HCT116 (cell line): ENCODE measurements around the gene ABLIM1. TPM values are rescaled to one million over a fixed set of nuclear protein-coding genes. Genes with fewer than 3 reads are reported as not detected.

Experiments used
- ATAC-seq: fragments of 200-7000 bp; cut with Tn5 transposase; 2 replicates; pipeline ENCODE4 v1.9.1; 2020; ENCODE audit warnings: mild to moderate bottlenecking, moderate library complexity
- BruUV-seq: library from RNA; stranded (reverse); fragments of 400-500 nt; replicated peaks from 2 replicates; lab custom pipeline; 2021; lab: Mats Ljungman, UMichigan
- CTCF ChIA-PET: fragments of 300-600 bp; sonication (Branson Sonifier 250); formaldehyde crosslinking; loops from one replicate; lab custom pipeline; 2021; ENCODE audit warnings: antibody characterized with exemption; lab: Charles Lee
- POLR2A ChIA-PET: fragments of 300-600, 350-600 bp; sonication (Branson Sonifier 250); formaldehyde crosslinking; loops from one replicate; lab custom pipeline; 2021; ENCODE audit warnings: antibody characterized with exemption; lab: Charles Lee
- RAD21 ChIA-PET, 2 experiments: fragments of 300-600 bp; sonication (Branson Sonifier 250); formaldehyde crosslinking; loops; one replicate each; lab custom pipeline; 2023; ENCODE audit warnings: low total read pairs in 2 of 2; ENCODE audit not compliant: uncharacterized antibody in 2 of 2, unreplicated experiment in 2 of 2, low non-redundant PET in 1 of 2; lab: Charles Lee
- DNase-seq: peaks from one replicate; pipeline ENCODE4 v3.0.0-alpha.2; 2010; ENCODE audit warnings: low read depth, low spot score
- H2AFZ ChIP-seq: fragments of 200-600 bp; shearing (Covaris generic), sonication (generic); 2 replicates; pipeline ENCODE4 v1.6.1; 2017; ENCODE audit warnings: low read depth, mixed run types, mixed read lengths, antibody characterized with exemption, low read length; ENCODE audit not compliant: poor library complexity, severe bottlenecking
- H3K27ac ChIP-seq: 2 replicates; pipeline ENCODE4 v1.5.1; 2012; ENCODE audit warnings: low read depth, low read length
- H3K27me3 ChIP-seq: fragments of 200-600 bp; sonication (generic); 2 replicates; pipeline ENCODE4 v1.6.1; 2016; ENCODE audit warnings: mixed run types, low read length, mixed read lengths; ENCODE audit not compliant: insufficient read depth
- H3K36me3 ChIP-seq, 2 experiments: fragments of 200-500 bp in 1 of 2; fragments of 200-600 bp in 1 of 2; sonication (Bioruptor generic) in 1 of 2; sonication (generic) in 1 of 2; 2 replicates each; pipeline versions ENCODE4 v1.5.1 to v1.6.1; 2014 to 2016; ENCODE audit warnings: low read length in 2 of 2, inconsistent platforms in 1 of 2, mixed read lengths in 1 of 2, mixed run types in 1 of 2; ENCODE audit not compliant: insufficient read depth in 2 of 2, control insufficient read depth in 1 of 2
- H3K4me1 ChIP-seq, 2 experiments: fragments of 200-600 bp in 1 of 2; sonication (generic) in 1 of 2; 2 replicates each; pipeline versions ENCODE4 v1.5.1 to v1.6.1; 2012 to 2017; ENCODE audit warnings: low read length in 2 of 2, inconsistent platforms in 1 of 2, mild to moderate bottlenecking in 1 of 2, mixed read lengths in 1 of 2, mixed run types in 1 of 2, moderate library complexity in 1 of 2; ENCODE audit not compliant: insufficient read depth in 2 of 2, control insufficient read depth in 1 of 2
- H3K4me2 ChIP-seq: fragments of 200-600 bp; sonication (generic); 2 replicates; pipeline ENCODE4 v1.6.1; 2017; ENCODE audit warnings: mixed run types, low read length, mixed read lengths
- H3K4me3 ChIP-seq, 2 experiments: fragments of 200-600 bp in 1 of 2; sonication (generic) in 1 of 2; replicated peaks in 1 of 2; 2 replicates each; pipeline ENCODE4 v1.5.1; 2011 to 2016; ENCODE audit warnings: low read length in 2 of 2, control low read depth in 1 of 2, low read depth in 1 of 2, mild to moderate bottlenecking in 1 of 2, mixed read lengths in 1 of 2, mixed run types in 1 of 2
- H3K79me2 ChIP-seq: fragments of 200-600 bp; sonication (generic); 2 replicates; pipeline ENCODE4 v1.6.1; 2017; ENCODE audit warnings: mild to moderate bottlenecking, mixed run types, low read length, moderate library complexity, mixed read lengths; ENCODE audit not compliant: insufficient read depth
- H3K9ac ChIP-seq: fragments of 200-600 bp; sonication (generic); 2 replicates; pipeline ENCODE4 v1.6.1; 2016; ENCODE audit warnings: low read length, mixed read lengths
- H3K9me2 ChIP-seq: fragments of 200-600 bp; sonication (generic), shearing (Covaris generic); 2 replicates; pipeline ENCODE4 v1.6.1; 2017; ENCODE audit warnings: mixed run types, mild to moderate bottlenecking, moderate library complexity; ENCODE audit not compliant: insufficient read depth
- H3K9me3 ChIP-seq, 2 experiments: fragments of 200-500 bp in 1 of 2; fragments of 200-600 bp in 1 of 2; sonication (Bioruptor generic) in 1 of 2; sonication (generic) in 1 of 2; 2 replicates each; pipeline ENCODE4 v1.6.1; 2014 to 2017; ENCODE audit warnings: low read length in 2 of 2, mixed read lengths in 2 of 2, inconsistent platforms in 1 of 2, low read depth in 1 of 2, mild to moderate bottlenecking in 1 of 2, mixed run types in 1 of 2, moderate library complexity in 1 of 2; ENCODE audit not compliant: control insufficient read depth in 1 of 2, insufficient read depth in 1 of 2
- H4K20me1 ChIP-seq: fragments of 200-600 bp; sonication (generic), shearing (Covaris generic); 2 replicates; pipeline ENCODE4 v1.6.1; 2017; ENCODE audit warnings: mixed run types, mild to moderate bottlenecking, moderate library complexity; ENCODE audit not compliant: insufficient read depth
- CBX3 ChIP-seq: IDR thresholded peaks from 2 replicates; pipeline ENCODE4 v1.6.1; 2012; ENCODE audit warnings: low read depth
- CTCF ChIP-seq, 3 experiments: fragments of 200-600 bp in 1 of 3; sonication (generic) in 1 of 3; IDR thresholded peaks in 2 of 3; conservative IDR thresholded peaks in 1 of 3; 2 replicates each; pipeline ENCODE4 v1.5.1; 2012 to 2017; ENCODE audit warnings: low read depth in 2 of 3, low read length in 2 of 3, antibody characterized with exemption in 1 of 3, borderline replicate concordance in 1 of 3, control low read depth in 1 of 3, mild to moderate bottlenecking in 1 of 3, mixed read lengths in 1 of 3, mixed run types in 1 of 3, moderate library complexity in 1 of 3; ENCODE audit not compliant: insufficient read depth in 1 of 3
- ELF1 ChIP-seq: IDR thresholded peaks from 2 replicates; pipeline ENCODE4 v1.6.1; 2012; ENCODE audit warnings: low read depth, borderline replicate concordance
- MAX ChIP-seq: IDR thresholded peaks from 2 replicates; pipeline ENCODE4 v1.6.1; 2012
- RAD21 ChIP-seq: IDR thresholded peaks from 2 replicates; pipeline ENCODE4 v1.6.1; 2012; ENCODE audit warnings: low read depth, mild to moderate bottlenecking
- SRF ChIP-seq: IDR thresholded peaks from 2 replicates; pipeline ENCODE4 v1.6.1; 2012; ENCODE audit warnings: low read depth
- TCF7L2 ChIP-seq: IDR thresholded peaks from 2 replicates; pipeline ENCODE4 v1.7.0; 2011; ENCODE audit warnings: borderline replicate concordance, inconsistent platforms; ENCODE audit not compliant: insufficient read depth, insufficient read length; ENCODE audit errors: extremely low read depth
- intact Hi-C: fragments of 100-400 bp; cut with micrococcal nuclease; formaldehyde crosslinking; loops from 2 replicates; pipeline ENCODE4 v1.10.0; 2022
- total RNA-seq: library from RNA; stranded (reverse); gene quantifications from one replicate; pipeline ENCODE4 v1.2.1, GENCODE V29; 2021; ENCODE audit not compliant: unreplicated experiment

Gene ABLIM1
- total RNA-seq, 1 experiment from 2014 or later = 96.2 TPM

GRCh38 chr10:114703377-114704107 lies 45.5 kb upstream of the ABLIM1 start:
- Histone ChIP-seq H2AFZ (peak overlapping the region; percentile 58), H3K9me2 (no peaks in the 10 kb centered on the region), H3K9ac (no peak overlapping the region), H3K36me3 (no peaks in the 10 kb centered on the region), H3K9me3 (no peaks in the 10 kb centered on the region), H3K27me3 (no peaks in the 10 kb centered on the region), H3K79me2 (no peaks in the 10 kb centered on the region), H3K4me3 (no peak overlapping the region), H3K27ac (no peak overlapping the region), H4K20me1 (no peaks in the 10 kb centered on the region), H3K4me1 (peaks cover 0 to 4% of the 10 kb centered on the region in 2 experiments; a peak in 2 of 4 replicates), H3K4me2 (no peak overlapping the region)
- ChIA-PET POLR2A (no interaction called here), RAD21 (interaction anchor here (1.0 to 1.3 kb wide), 5 partner anchors 9 to 399 kb away, joined by 3 to 7 read pairs (median 3); no protein-coding TSS in a partner anchor), CTCF (interaction anchor here (0.6 to 2.8 kb wide), 12 partner anchors 9 to 426 kb away, joined by 3 to 16 read pairs (median 6); no protein-coding TSS in a partner anchor)
- TF ChIP-seq TCF7L2 (no peak), ELF1 (no peak), RAD21 (peak; percentile 90), MAX (0 out of 2 replicates have a peak, but pooled peaks have one; percentile 11), CBX3 (no peak), SRF (no peak), CTCF (IDR thresholded peaks at IDR 0.05 in 2 of 3, conservative IDR thresholded peaks at IDR 0.05 in 1 of 3; ENCODE audit: borderline replicate concordance in 1 of 3, insufficient read depth in 1 of 3, low read depth in 2 of 3, low read length in 2 of 3) (peak; percentile 84 to 95 (median 88))
- intact Hi-C loops = loop anchor here (1.0 to 5.0 kb wide), 4 partner anchors 83 to 424 kb away; no protein-coding TSS in a partner anchor
- no peak for DNase-seq
- peak; percentile 90 for ATAC-seq
- BruUV-seq = no TSS peak
